Neuron (in vitro differentiated cells): ENCODE results near the gene NANOS2.

Source experiments
- H2AFZ ChIP-seq: one replicate; pipeline ENCODE4 v1.6.1; 2013; ENCODE audit warnings: low read depth, mild to moderate bottlenecking, inconsistent platforms, low read length, moderate library complexity
- H3K27me3 ChIP-seq: one replicate; pipeline ENCODE4 v1.6.1; 2013; ENCODE audit warnings: low read length; ENCODE audit not compliant: insufficient read depth
- H3K36me3 ChIP-seq: one replicate; pipeline ENCODE4 v1.6.1; 2013; ENCODE audit warnings: low read length; ENCODE audit not compliant: insufficient read depth
- H3K4me1 ChIP-seq: one replicate; pipeline ENCODE4 v1.6.1; 2013; ENCODE audit warnings: low read length; ENCODE audit not compliant: insufficient read depth
- H3K4me3 ChIP-seq: 2 replicates; pipeline ENCODE4 v1.5.1; 2013; ENCODE audit warnings: mild to moderate bottlenecking, low read length, moderate library complexity
- H3K9me3 ChIP-seq: one replicate; pipeline ENCODE4 v1.6.1; 2013; ENCODE audit warnings: low read length

NANOS2 gene

DNA sequence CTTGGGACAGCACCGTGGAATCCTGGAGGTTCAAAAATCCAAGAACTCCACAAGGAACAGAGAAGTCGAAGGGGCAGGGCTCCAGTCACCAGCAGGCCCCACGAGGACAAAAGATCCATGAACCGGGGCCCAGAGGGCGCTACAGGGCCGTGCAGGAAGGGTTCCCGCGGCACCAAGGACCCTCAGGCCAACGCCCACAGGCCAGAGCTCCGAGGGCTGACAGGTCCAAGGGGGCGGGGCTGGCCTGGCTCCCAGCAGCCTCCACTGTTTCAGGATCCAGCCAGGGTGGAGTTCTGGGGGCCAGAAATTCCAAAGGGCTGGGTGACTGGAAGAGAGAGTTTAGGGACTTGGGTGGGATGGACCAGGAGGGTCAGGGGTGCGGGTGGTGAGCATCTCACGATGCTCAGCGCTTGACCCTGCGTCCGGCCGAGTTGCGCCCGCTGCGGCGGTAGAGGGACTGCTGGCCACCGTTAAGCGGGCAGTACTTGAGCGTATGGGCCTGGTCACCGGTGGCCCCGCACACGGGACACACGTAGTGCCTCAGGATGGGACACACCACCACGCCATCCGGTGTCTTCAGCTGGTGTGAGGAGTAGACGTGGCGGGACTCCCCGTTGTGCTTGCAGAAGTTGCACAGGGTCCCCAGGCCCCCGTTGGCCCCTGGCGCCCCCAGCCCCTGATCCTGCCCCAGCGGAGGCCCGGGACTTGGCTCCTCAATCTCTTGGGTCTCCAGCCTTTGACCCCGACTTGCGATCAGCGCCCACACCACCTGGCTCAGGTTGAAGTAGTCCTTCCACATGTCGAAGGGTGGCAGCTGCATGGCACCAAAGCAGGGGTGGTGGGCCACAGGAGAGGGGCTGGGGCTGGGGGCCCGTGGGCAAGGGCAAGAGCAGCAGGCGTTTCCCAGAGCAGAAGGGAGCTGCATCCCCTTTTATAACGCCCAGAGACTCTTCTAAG lies at the start of gene NANOS2:
TSS of gene NANOS2 (minus strand) at position 905 of the 957 bp plus-strand sequence. CDS start at position 820, 85 bp downstream.
- no peaks in the 10 kb centered on the region for H3K27me3 ChIP-seq

GRCh38 chr19:45962021-45962420 lies 47.4 kb upstream of the NANOS2 start:
- no peaks in the 10 kb centered on the region for H3K27me3 ChIP-seq
- H3K4me1 ChIP-seq, result peaks cover 25% of the 10 kb centered on the region
- peaks cover 49% of the 10 kb centered on the region for H3K36me3 ChIP-seq
- H2AFZ ChIP-seq, result no peak overlapping the region
- H3K4me3 ChIP-seq, result no peak overlapping the region
- H3K9me3 ChIP-seq, result no peaks in the 10 kb centered on the region

More for the DNA sequence above, at the start of gene NANOS2:
- H3K36me3 ChIP-seq, result no peaks in the 10 kb centered on the region
- H3K4me3 ChIP-seq, result no peak within 1 kb of the TSS
- no peaks in the 10 kb centered on the region for H3K4me1 ChIP-seq
- H3K9me3 ChIP-seq, result no peaks in the 10 kb centered on the region
- no peak within 1 kb of the TSS for H2AFZ ChIP-seq

DNA sequence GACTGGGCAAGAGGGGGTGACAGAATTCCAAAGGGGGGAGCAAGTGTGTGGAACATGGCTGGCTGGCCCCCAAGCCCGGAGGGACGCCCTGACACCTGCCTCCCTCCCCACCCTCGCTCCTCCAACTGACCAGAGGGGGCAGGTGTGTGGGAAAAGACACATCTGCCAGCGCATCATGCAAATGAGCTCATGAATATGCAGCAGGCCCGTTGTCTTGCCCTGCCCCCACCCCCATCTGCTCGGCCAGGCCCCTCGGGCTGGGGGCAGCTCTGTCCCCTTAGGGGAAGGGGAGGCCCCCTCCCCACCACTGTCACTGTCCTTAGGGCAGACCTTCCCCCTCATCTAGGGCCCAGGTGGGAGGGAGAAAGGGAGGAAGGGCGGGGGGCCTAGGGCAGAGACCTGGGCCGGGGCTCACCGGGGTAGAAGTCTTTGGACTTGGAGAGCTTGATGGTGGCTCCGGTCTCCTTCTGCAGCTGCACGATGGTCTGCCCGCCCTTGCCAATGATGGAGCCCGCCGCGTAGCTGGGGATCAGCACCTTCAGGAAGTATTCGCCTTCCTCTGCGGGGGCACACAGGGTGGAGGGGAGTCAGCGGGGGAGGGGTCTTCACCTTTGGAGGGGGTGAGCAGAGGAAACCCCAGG lies 46.1 kb upstream of the NANOS2 start:
- peaks cover 36% of the 10 kb centered on the region for H3K4me1 ChIP-seq
- H3K36me3 ChIP-seq, result peaks cover 46% of the 10 kb centered on the region
- H3K9me3 ChIP-seq, result no peaks in the 10 kb centered on the region
- no peak overlapping the region for H2AFZ ChIP-seq
- no peaks in the 10 kb centered on the region for H3K27me3 ChIP-seq
- no peak overlapping the region for H3K4me3 ChIP-seq

GRCh38 chr19:45959517-45960025 lies 45.0 kb upstream of the NANOS2 start:
- H3K4me1 ChIP-seq, result peaks cover 47% of the 10 kb centered on the region
- peaks cover 40% of the 10 kb centered on the region for H3K36me3 ChIP-seq

GRCh38 chr19:45958769-45959516 lies 44.4 kb upstream of the NANOS2 start:
- no peak overlapping the region for H2AFZ ChIP-seq
- H3K36me3 ChIP-seq, result peaks cover 37% of the 10 kb centered on the region
- peaks cover 50% of the 10 kb centered on the region for H3K4me1 ChIP-seq
- H3K9me3 ChIP-seq, result no peaks in the 10 kb centered on the region
- no peaks in the 10 kb centered on the region for H3K27me3 ChIP-seq
- H3K4me3 ChIP-seq, result no peak overlapping the region

More at GRCh38 chr19:45959517-45960025, 45.0 kb upstream of the NANOS2 start:
- Histone ChIP-seq H2AFZ (no peak overlapping the region), H3K27me3 (no peaks in the 10 kb centered on the region), H3K4me3 (no peak overlapping the region), H3K9me3 (no peaks in the 10 kb centered on the region)

DNA sequence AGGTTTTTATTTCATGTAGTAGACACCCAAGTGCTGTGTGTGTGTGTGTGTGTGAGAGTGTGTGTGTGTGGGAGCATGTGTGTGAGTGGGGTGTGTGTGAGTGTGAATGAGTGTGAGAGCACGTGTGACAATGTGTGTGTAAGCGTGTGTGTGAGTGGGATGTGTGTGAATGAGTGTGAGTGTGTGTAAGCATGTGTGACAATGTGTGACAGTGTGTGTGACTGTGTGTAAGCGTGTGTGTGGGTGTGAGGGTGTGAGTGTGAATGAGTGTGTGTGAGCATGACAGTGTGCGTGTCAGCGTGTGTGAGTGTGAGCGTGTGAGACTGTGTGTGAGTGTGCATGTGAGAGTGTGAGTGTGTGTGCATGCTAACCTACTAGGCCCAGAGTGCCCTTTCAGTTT lies 43.7 kb upstream of the NANOS2 start:
- Histone ChIP-seq H3K9me3 (no peaks in the 10 kb centered on the region), H2AFZ (no peak overlapping the region), H3K27me3 (no peaks in the 10 kb centered on the region), H3K36me3 (peaks cover 42% of the 10 kb centered on the region), H3K4me1 (peaks cover 56% of the 10 kb centered on the region), H3K4me3 (no peak overlapping the region)

GRCh38 chr19:45955905-45956608 lies 41.5 kb upstream of the NANOS2 start:
- Histone ChIP-seq H3K27me3 (no peaks in the 10 kb centered on the region), H3K4me1 (peaks cover 64% of the 10 kb centered on the region), H3K36me3 (peaks cover 45% of the 10 kb centered on the region), H2AFZ (no peak overlapping the region), H3K4me3 (no peak overlapping the region), H3K9me3 (no peaks in the 10 kb centered on the region)

DNA sequence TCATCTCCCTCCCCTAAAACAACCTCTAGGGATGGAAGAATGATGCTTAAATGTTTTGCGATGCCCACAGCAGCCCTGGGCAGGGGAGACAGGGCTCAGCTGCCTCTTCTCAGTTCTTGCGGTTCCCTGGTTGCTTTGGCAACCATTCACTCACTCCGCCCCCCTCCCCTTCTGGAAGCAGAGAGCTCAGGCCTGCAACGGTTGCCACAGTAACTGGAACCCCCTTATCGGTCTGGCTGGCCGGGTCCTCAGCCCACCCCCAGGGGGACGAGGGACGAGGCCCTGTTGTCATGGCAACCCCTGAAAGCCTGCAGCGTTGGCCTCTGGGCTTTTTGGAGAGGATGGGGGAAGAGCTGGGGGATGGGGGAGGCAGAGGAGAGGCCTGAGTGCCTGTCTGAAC lies 39.6 kb upstream of the NANOS2 start:
- no peak overlapping the region for H3K4me3 ChIP-seq
- H3K36me3 ChIP-seq, result peaks cover 47% of the 10 kb centered on the region
- no peak overlapping the region for H2AFZ ChIP-seq
- H3K4me1 ChIP-seq, result peaks cover 47% of the 10 kb centered on the region
- no peaks in the 10 kb centered on the region for H3K27me3 ChIP-seq
- no peaks in the 10 kb centered on the region for H3K9me3 ChIP-seq

GRCh38 chr19:45953676-45954075 lies 39.1 kb upstream of the NANOS2 start:
- Histone ChIP-seq H2AFZ (no peak overlapping the region), H3K4me3 (no peak overlapping the region), H3K36me3 (peaks cover 45% of the 10 kb centered on the region), H3K4me1 (peaks cover 47% of the 10 kb centered on the region), H3K9me3 (no peaks in the 10 kb centered on the region), H3K27me3 (no peaks in the 10 kb centered on the region)

GRCh38 chr19:45952686-45953505 lies 38.3 kb upstream of the NANOS2 start:
- Histone ChIP-seq H3K27me3 (no peaks in the 10 kb centered on the region), H3K9me3 (no peaks in the 10 kb centered on the region), H2AFZ (no peak overlapping the region), H3K36me3 (peaks cover 40% of the 10 kb centered on the region), H3K4me1 (peaks cover 47% of the 10 kb centered on the region), H3K4me3 (no peak overlapping the region)

DNA sequence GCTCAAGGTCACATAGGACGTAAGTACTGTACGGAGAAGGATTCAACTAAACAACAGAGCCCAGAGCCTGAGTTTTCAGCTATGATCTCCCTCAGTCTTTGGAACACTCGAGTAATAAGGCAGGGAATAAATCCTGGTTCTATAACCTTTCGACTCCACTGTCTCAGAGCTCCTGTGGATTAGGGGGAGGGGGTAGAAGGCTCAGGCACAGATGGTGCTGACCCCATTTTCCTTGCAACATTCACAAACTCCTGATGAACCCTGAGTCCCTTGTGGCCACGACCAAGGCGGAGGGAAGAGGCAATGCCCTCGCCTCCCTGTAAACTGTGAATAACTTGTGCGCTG lies 37.7 kb upstream of the NANOS2 start:
- peaks cover 44% of the 10 kb centered on the region for H3K36me3 ChIP-seq
- H3K4me3 ChIP-seq, result no peak overlapping the region
- no peaks in the 10 kb centered on the region for H3K9me3 ChIP-seq
- no peak overlapping the region for H2AFZ ChIP-seq
- no peaks in the 10 kb centered on the region for H3K27me3 ChIP-seq
- peaks cover 47% of the 10 kb centered on the region for H3K4me1 ChIP-seq

DNA sequence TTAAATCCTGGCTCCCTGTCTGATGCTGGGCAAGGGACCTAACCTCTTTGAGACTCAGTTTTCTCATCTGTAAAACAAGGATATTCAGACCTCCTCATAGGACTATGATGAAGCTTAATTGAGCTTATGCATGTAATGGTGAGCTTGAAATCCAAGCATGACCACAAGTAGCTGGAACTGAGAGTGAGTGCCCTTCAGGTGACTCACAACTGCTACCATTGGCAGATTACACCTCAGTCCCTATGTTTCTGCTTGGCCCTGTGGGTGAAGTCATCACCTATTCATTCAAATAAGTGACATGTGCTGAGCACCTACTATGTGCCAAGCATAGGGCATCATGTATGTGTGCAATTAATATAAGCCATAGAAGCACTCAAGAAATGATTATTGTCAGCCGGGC lies 33.3 kb upstream of the NANOS2 start:
- Histone ChIP-seq H3K9me3 (no peaks in the 10 kb centered on the region), H3K4me3 (no peak overlapping the region), H2AFZ (no peak overlapping the region), H3K4me1 (peaks cover 11% of the 10 kb centered on the region), H3K36me3 (peaks cover 70% of the 10 kb centered on the region), H3K27me3 (no peaks in the 10 kb centered on the region)
